ENCODE measurements around the gene ZBTB7B.

ZBTB7B gene

GRCh38 chr1:154989195-154989860 lies 13.3 kb upstream of the ZBTB7B start:
- DNase-seq, result no peak

GRCh38 chr1:154990276-154990675 lies 12.3 kb upstream of the ZBTB7B start:
- no peak for DNase-seq

- no peak for DNase-seq
Measured at GRCh38 chr1:154992721-154993571, 9.7 kb upstream of the ZBTB7B start.

GRCh38 chr1:154993572-154994268 lies 8.9 kb upstream of the ZBTB7B start, which contains the start of gene LENEP:
TSS of gene LENEP (plus strand) at chr1:154993586. CDS start at chr1:154993608, 22 bp downstream.
- no peak for DNase-seq

GRCh38 chr1:154994269-154994587 lies 8.4 kb upstream of the ZBTB7B start:
- DNase-seq, result no peak

- no peak for DNase-seq
Measured at GRCh38 chr1:154994591-154994990, 8.0 kb upstream of the ZBTB7B start.

GRCh38 chr1:154995301-154995983 lies 7.2 kb upstream of the ZBTB7B start:
- DNase-seq, result peak; percentile 64

- no peak for DNase-seq
Measured at GRCh38 chr1:154996966-154997701, 5.5 kb upstream of the ZBTB7B start.

- DNase-seq, result no peak
Measured at GRCh38 chr1:154998201-154998780, 4.3 kb upstream of the ZBTB7B start.

GRCh38 chr1:154998818-154999570 lies 3.6 kb upstream of the ZBTB7B start:
- no peak for DNase-seq

GRCh38 chr1:154999571-155000410 lies 2.8 kb upstream of the ZBTB7B start:
- no peak for DNase-seq

- no peak for DNase-seq
Measured at GRCh38 chr1:155000411-155000725, 2.2 kb upstream of the ZBTB7B start.

GRCh38 chr1:155000726-155001424 lies 1.7 kb upstream of the ZBTB7B start:
- DNase-seq, result no peak

GRCh38 chr1:155001425-155001674 lies 1.3 kb upstream of the ZBTB7B start:
- no peak for DNase-seq

GRCh38 chr1:155001675-155002463 lies 733 bp upstream of the ZBTB7B start:
- DNase-seq, result peak; percentile 98

GRCh38 chr1:155003227-155003765 lies 694 bp downstream of the ZBTB7B start:
- no peak for DNase-seq

- no peak for DNase-seq
Measured at GRCh38 chr1:155003766-155004351, 1.3 kb downstream of the ZBTB7B start.

- DNase-seq, result no peak
Measured at GRCh38 chr1:155004352-155005075, 1.9 kb downstream of the ZBTB7B start.
